H1 (cell line): ENCODE results near the gene RECK. TPM values are rescaled to one million over a fixed set of nuclear protein-coding genes. Genes with fewer than 3 reads are reported as not detected.

ENCODE experiments used
- CTCF ChIA-PET: fragments of 300-600 bp; sonication (Branson Sonifier 250); formaldehyde crosslinking; loops from one replicate; lab custom pipeline; 2021; ENCODE audit not compliant: partially characterized antibody; lab: Charles Lee
- POLR2A ChIA-PET: fragments of 300-600 bp; sonication (Branson Sonifier 250); formaldehyde crosslinking; loops from one replicate; lab custom pipeline; 2021; ENCODE audit warnings: inconsistent platforms; ENCODE audit not compliant: partially characterized antibody; lab: Charles Lee
- DNase-seq, 2 experiments: peaks; one replicate each; pipeline versions ENCODE4 v3.0.0 to v3.0.0-alpha.2; 2010 to 2022; ENCODE audit warnings: low spot score in 2 of 2, low read depth in 1 of 2, mixed read lengths in 1 of 2
- FAIRE-seq: peaks from 2 replicates; lab custom pipeline; 2011; peaks lifted over from hg19 to GRCh38; lab: Jason Lieb, UNC
- H2AFZ ChIP-seq: 2 replicates; pipeline ENCODE4 v1.8.1; 2012; ENCODE audit warnings: low read length, inconsistent platforms
- H2AK5ac ChIP-seq: 2 replicates; pipeline ENCODE4 v1.6.1; 2013; ENCODE audit warnings: low read depth, low read length
- H2BK120ac ChIP-seq: replicated peaks from 2 replicates; pipeline ENCODE3; 2013; ENCODE audit warnings: low read depth, low read length, inconsistent platforms
- H2BK12ac ChIP-seq: 2 replicates; pipeline ENCODE4 v1.6.1; 2013; ENCODE audit warnings: low read depth, low read length
- H2BK15ac ChIP-seq: 2 replicates; pipeline ENCODE4 v1.6.1; 2013; ENCODE audit warnings: low read length
- H2BK20ac ChIP-seq: 2 replicates; pipeline ENCODE4 v1.6.1; 2013; ENCODE audit warnings: low read length
- H2BK5ac ChIP-seq: 2 replicates; pipeline ENCODE4 v1.6.1; 2013; ENCODE audit warnings: low read depth, low read length
- H3K14ac ChIP-seq: 2 replicates; pipeline ENCODE4 v1.6.1; 2013; ENCODE audit warnings: inconsistent platforms; ENCODE audit not compliant: insufficient read length
- H3K18ac ChIP-seq: 2 replicates; pipeline ENCODE4 v1.6.1; 2013; ENCODE audit warnings: low read length; ENCODE audit errors: extremely low read depth
- H3K23ac ChIP-seq: 2 replicates; pipeline ENCODE4 v1.6.1; 2013; ENCODE audit warnings: inconsistent platforms; ENCODE audit not compliant: insufficient read length
- H3K23me2 ChIP-seq: 2 replicates; pipeline ENCODE4 v1.6.1; 2013; ENCODE audit warnings: low read depth, low read length
- H3K27ac ChIP-seq: 2 replicates; pipeline ENCODE4 v1.6.1; 2011; ENCODE audit warnings: low read depth, low read length, inconsistent platforms
- H3K27me3 ChIP-seq, 4 experiments: replicated peaks in 1 of 4; 1 replicate in 1 of 4; 2 replicates in 3 of 4; pipeline versions ENCODE4 v1.6.1 to v1.8.1; 2011 to 2013; ENCODE audit warnings: low read length in 3 of 4, mild to moderate bottlenecking in 3 of 4, inconsistent platforms in 2 of 4, mixed read lengths in 2 of 4, moderate library complexity in 1 of 4; ENCODE audit not compliant: control insufficient read depth in 3 of 4, insufficient read depth in 3 of 4; ENCODE audit errors: extremely low read depth in 1 of 4
- H3K36me3 ChIP-seq, 4 experiments: 2 replicates each; pipeline versions ENCODE4 v1.6.1 to v1.8.1; 2011 to 2013; ENCODE audit warnings: mild to moderate bottlenecking in 4 of 4, low read length in 3 of 4, moderate library complexity in 2 of 4, control low read depth in 1 of 4, inconsistent platforms in 1 of 4; ENCODE audit not compliant: insufficient read depth in 4 of 4, control insufficient read depth in 2 of 4
- H3K4ac ChIP-seq: replicated peaks from 2 replicates; pipeline ENCODE3; 2013; ENCODE audit warnings: low read length, low read depth, mixed read lengths, inconsistent platforms; ENCODE audit not compliant: insufficient read length
- H3K4me1 ChIP-seq, 4 experiments: replicated peaks in 1 of 4; 1 replicate in 1 of 4; 2 replicates in 3 of 4; pipeline versions ENCODE4 v1.6.1 to v1.8.1; 2011 to 2013; ENCODE audit warnings: low read length in 3 of 4, inconsistent platforms in 2 of 4, mixed read lengths in 1 of 4; ENCODE audit not compliant: insufficient read depth in 4 of 4, control insufficient read depth in 3 of 4
- H3K4me2 ChIP-seq, 2 experiments: 2 replicates each; pipeline versions ENCODE4 v1.6.1 to v1.8.1; 2011 to 2013; ENCODE audit warnings: low read depth in 2 of 2, low read length in 2 of 2, control low read depth in 1 of 2, inconsistent platforms in 1 of 2, mild to moderate bottlenecking in 1 of 2; ENCODE audit not compliant: insufficient read depth in 1 of 2
- H3K4me3 ChIP-seq, 4 experiments: fragments of 200-600, 300-600 bp in 1 of 4; sonication (generic), shearing (Covaris generic), sonication (Bioruptor Twin) in 1 of 4; 2 replicates each; pipeline versions ENCODE4 v1.5.1 to v1.8.1; 2011 to 2016; ENCODE audit warnings: low read length in 4 of 4, low read depth in 3 of 4, control low read depth in 2 of 4, inconsistent platforms in 2 of 4, mild to moderate bottlenecking in 2 of 4, mixed read lengths in 1 of 4, moderate library complexity in 1 of 4; ENCODE audit not compliant: insufficient read depth in 2 of 4; ENCODE audit errors: extremely low read depth in 1 of 4
- H3K56ac ChIP-seq: replicated peaks from 2 replicates; pipeline ENCODE3; 2013; ENCODE audit warnings: low read depth, mild to moderate bottlenecking, mixed read lengths, low read length, inconsistent platforms; ENCODE audit not compliant: insufficient read length
- H3K79me1 ChIP-seq: 2 replicates; pipeline ENCODE4 v1.6.1; 2013; ENCODE audit warnings: low read depth, low read length, control low read depth
- H3K79me2 ChIP-seq, 2 experiments: 2 replicates each; pipeline versions ENCODE4 v1.6.1 to v1.8.1; 2012 to 2013; ENCODE audit warnings: low read length in 2 of 2, mild to moderate bottlenecking in 2 of 2, inconsistent platforms in 1 of 2; ENCODE audit not compliant: insufficient read depth in 2 of 2, control insufficient read depth in 1 of 2
- H3K9ac ChIP-seq, 4 experiments: replicated peaks in 1 of 4; 1 replicate in 1 of 4; 2 replicates in 3 of 4; pipeline versions ENCODE4 v1.6.1 to v1.8.1; 2011 to 2013; ENCODE audit warnings: low read depth in 3 of 4, low read length in 3 of 4, control low read depth in 2 of 4, mild to moderate bottlenecking in 2 of 4, moderate library complexity in 2 of 4, inconsistent platforms in 1 of 4; ENCODE audit errors: extremely low read depth in 1 of 4
- H3K9me3 ChIP-seq, 2 experiments: 2 replicates each; pipeline versions ENCODE4 v1.6.1 to v1.8.1; 2012 to 2013; ENCODE audit warnings: mild to moderate bottlenecking in 2 of 2, moderate library complexity in 2 of 2, control low read depth in 1 of 2, inconsistent platforms in 1 of 2, low read depth in 1 of 2, low read length in 1 of 2, mixed read lengths in 1 of 2; ENCODE audit not compliant: insufficient read depth in 2 of 2
- H4K20me1 ChIP-seq, 2 experiments: replicated peaks in 1 of 2; 2 replicates each; pipeline versions ENCODE3 to v1.8.1; 2011 to 2013; ENCODE audit warnings: inconsistent platforms in 2 of 2, low read length in 2 of 2, mild to moderate bottlenecking in 1 of 2; ENCODE audit not compliant: insufficient read depth in 2 of 2, control insufficient read depth in 1 of 2
- H4K5ac ChIP-seq: 2 replicates; pipeline ENCODE4 v1.6.1; 2013; ENCODE audit warnings: low read length, low read depth, mixed read lengths, inconsistent platforms; ENCODE audit not compliant: insufficient read length
- H4K8ac ChIP-seq: 2 replicates; pipeline ENCODE4 v1.8.0; 2013; ENCODE audit warnings: mild to moderate bottlenecking, moderate library complexity, low read length, inconsistent platforms; ENCODE audit not compliant: insufficient read depth; ENCODE audit errors: extremely low read depth
- H4K91ac ChIP-seq: replicated peaks from 2 replicates; pipeline ENCODE3; 2013; ENCODE audit warnings: low read length, mixed read lengths, inconsistent platforms; ENCODE audit not compliant: insufficient read length
- BACH1 ChIP-seq: IDR thresholded peaks from 2 replicates; pipeline ENCODE4 v1.6.1; 2012; ENCODE audit warnings: low read length, improper control_type of control experiment
- BRCA1 ChIP-seq: IDR thresholded peaks from 2 replicates; pipeline ENCODE4 v1.6.1; 2012; ENCODE audit warnings: low read depth, low read length, improper control_type of control experiment
- CBX5 ChIP-seq: fragments of 300-800, 300-1000 bp; sonication (generic); IDR thresholded peaks from 2 replicates; pipeline ENCODE4 v1.7.1; 2016; ENCODE audit warnings: antibody characterized with exemption, low read length, low read depth
- E2F6 ChIP-seq: IDR thresholded peaks from 2 replicates; pipeline ENCODE4 v1.6.1; 2012; ENCODE audit warnings: inconsistent platforms
- EP300 ChIP-seq, 2 experiments: IDR thresholded peaks; 1 replicate in 1 of 2; 2 replicates in 1 of 2; pipeline ENCODE4 v1.6.1; 2011 to 2012; ENCODE audit warnings: low read depth in 2 of 2, low read length in 2 of 2, mild to moderate bottlenecking in 2 of 2, borderline replicate concordance in 1 of 2, inconsistent platforms in 1 of 2, moderate library complexity in 1 of 2
- FOSL1 ChIP-seq: IDR thresholded peaks from 2 replicates; pipeline ENCODE4 v1.6.1; 2011; ENCODE audit warnings: mild to moderate bottlenecking, low read depth, low read length, moderate library complexity; ENCODE audit not compliant: insufficient read depth
- GABPA ChIP-seq: IDR thresholded peaks from 2 replicates; pipeline ENCODE4 v1.6.1; 2011; ENCODE audit warnings: mild to moderate bottlenecking, low read length, moderate library complexity, borderline replicate concordance; ENCODE audit not compliant: insufficient read depth
- MAX ChIP-seq: IDR thresholded peaks from 2 replicates; pipeline ENCODE4 v1.6.1; 2012; ENCODE audit warnings: inconsistent platforms
- NANOG ChIP-seq: IDR thresholded peaks from 2 replicates; pipeline ENCODE4 v1.6.1; 2011; ENCODE audit warnings: low read length, low read depth, mild to moderate bottlenecking, inconsistent platforms; ENCODE audit not compliant: insufficient read depth, poor library complexity, severe bottlenecking
- SP2 ChIP-seq: IDR thresholded peaks from 2 replicates; pipeline ENCODE4 v1.6.1; 2012; ENCODE audit warnings: mild to moderate bottlenecking, low read length, inconsistent platforms
- SP4 ChIP-seq: IDR thresholded peaks from 2 replicates; pipeline ENCODE4 v1.6.1; 2012; ENCODE audit warnings: low read length, inconsistent platforms
- TBP ChIP-seq: IDR thresholded peaks from 2 replicates; pipeline ENCODE4 v1.6.1; 2011; ENCODE audit warnings: low read depth, low read length, improper control_type of control experiment
- WGBS, 2 experiments: shearing (Covaris generic) in 1 of 2; methylation state at CpG; one replicate each; pipeline versions ENCODE4 v1.1.6 to v1.1.7; 2013 to 2015; ENCODE audit warnings: low lambda C conversion rate in 2 of 2, mixed read lengths in 2 of 2, inconsistent platforms in 1 of 2, low coverage in 1 of 2, missing lambda C conversion rate in 1 of 2; ENCODE audit not compliant: insufficient replicate concordance in 2 of 2, insufficient coverage in 1 of 2, insufficient read length in 1 of 2; ENCODE audit errors: extremely low coverage in 1 of 2, missing lambda C conversion rate in 1 of 2; 5-methylcytosine and 5-hydroxymethylcytosine counted together
- polyA plus RNA-seq, 7 experiments: library from polyadenylated mRNA; depleted of rRNA in 3 of 7; stranded (reverse) in 5 of 7; unstranded in 2 of 7; fragments of >200 nt in 5 of 7; fragments of 200-250 nt in 2 of 7; gene quantifications; 1 replicate in 5 of 7; 2 replicates in 1 of 7; 4 replicates in 1 of 7; pipeline versions ENCODE4 v1.2.1 to v1.2.3, GENCODE V29; 2011 to 2013; ENCODE audit warnings: missing spikeins in 2 of 7, mixed read lengths in 2 of 7
- total RNA-seq: library from RNA; stranded (reverse); fragmentation: NEBNext Ultra II Directional; extraction: Animal tissue kit (Norgen Biotek cat#: 25700); gene quantifications from 2 replicates; pipeline ENCODE4 v1.2.1, GENCODE V29; 2021

The RECK gene
- total and polyA plus RNA-seq, 2 of the 8 experiments (the other 6 are each of a cell fraction or from before 2014, with no cell fraction given), result 5.4 to 9.8 TPM

- Histone ChIP-seq H3K4me2 (no peak overlapping the region), H3K4me1 (peaks cover 0 to 6% (median 3%) of the 10 kb centered on the region in 4 experiments; a peak in 3 of 7 replicates), H3K18ac (no peak overlapping the region), H3K79me2 (peaks cover 0 to 56% of the 10 kb centered on the region in 2 experiments; a peak in 2 of 4 replicates), H3K14ac (no peak overlapping the region), H3K23ac (no peak overlapping the region), H4K20me1 (peaks cover 0 to 1% of the 10 kb centered on the region in 2 experiments), H2BK5ac (no peak overlapping the region), H2AFZ (no peak overlapping the region), H2BK20ac (no peak overlapping the region), H3K23me2 (no peaks in the 10 kb centered on the region), H3K56ac (no peak overlapping the region), H2BK120ac (no peak overlapping the region), H3K4me3 (no peak overlapping the region), H3K79me1 (no peaks in the 10 kb centered on the region; the same call in 1 of the 2 replicates), H3K27me3 (no peaks in the 10 kb centered on the region), H3K4ac (no peak overlapping the region), H4K5ac (no peak overlapping the region), H2AK5ac (no peak overlapping the region), H4K8ac (no peak overlapping the region), H3K9ac (no peak overlapping the region), H4K91ac (no peak overlapping the region), H2BK12ac (no peak overlapping the region), H3K27ac (no peak overlapping the region), H3K9me3 (no peaks in the 10 kb centered on the region), H2BK15ac (no peak overlapping the region), H3K36me3 (peaks cover 0 to 3% (median 0%) of the 10 kb centered on the region in 4 experiments; a peak in 1 of 8 replicates)
- peak; percentile 45 for FAIRE-seq
- CTCF ChIA-PET, result interaction anchor here (0.6 kb wide), 1 partner anchor 282 kb away, joined by 3 read pairs; no protein-coding TSS in a partner anchor
- POLR2A ChIA-PET, result interaction anchor here (0.6 to 1.2 kb wide), 4 partner anchors 13 to 441 kb away, joined by 3 to 5 read pairs (median 4); partner anchors contain the start of gene RECK
- no peak for DNase-seq
- WGBS, 2 experiments, result 70% methylated on average over 4 of the region's 4 CpGs; no CpG with 5 or more reads in 1 of the 2 experiments
- no peak for TF ChIP-seq SP4
- TF ChIP-seq CBX5, result no peak
- TF ChIP-seq BRCA1, result no peak
- TF ChIP-seq E2F6, result 0 out of 2 replicates have a peak, but pooled peaks have one; percentile 10
- no peak for TF ChIP-seq FOSL1
- TF ChIP-seq TBP, result no peak
- TF ChIP-seq SP2, result no peak
- no peak for TF ChIP-seq EP300 (IDR thresholded peaks at IDR 0.05; ENCODE audit: borderline replicate concordance in 1 of 2, low read depth in 2 of 2, low read length in 2 of 2)
- no peak for TF ChIP-seq GABPA
- no peak for TF ChIP-seq NANOG
- peak; percentile 51; the same call in 1 of the 2 replicates for TF ChIP-seq MAX
- no peak for TF ChIP-seq BACH1
These were observed 12.7 kb downstream of the RECK start for GRCh38 chr9:36049408-36049807.
